Endothelial cell of umbilical vein (primary cell): ENCODE results near the gene TNN. TPM values are rescaled to one million over a fixed set of nuclear protein-coding genes. Genes with fewer than 3 reads are reported as not detected.

Source experiments
- BruUV-seq: library from RNA; stranded (reverse); fragments of 400-500 nt; replicated peaks from 2 replicates; lab custom pipeline; 2021; lab: Mats Ljungman, UMichigan
- CTCF ChIA-PET: fragments of 300-600, 350-600 bp; sonication (Branson Sonifier 250); formaldehyde crosslinking; loops from one replicate; lab custom pipeline; 2021; ENCODE audit warnings: antibody characterized with exemption, inconsistent platforms; lab: Charles Lee
- POLR2A ChIA-PET: fragments of 300-600, 350-600 bp; sonication (Branson Sonifier 250); formaldehyde crosslinking; loops from one replicate; lab custom pipeline; 2021; ENCODE audit warnings: antibody characterized with exemption, inconsistent platforms; lab: Charles Lee
- DNase-seq: peaks from one replicate; pipeline ENCODE4 v3.0.0-alpha.2; 2011; ENCODE audit warnings: low read depth, low spot score
- FAIRE-seq: peaks from 2 replicates; lab custom pipeline; 2011; peaks lifted over from hg19 to GRCh38; lab: Jason Lieb, UNC
- H2AFZ ChIP-seq: 2 replicates; pipeline ENCODE4 v1.6.0; 2012; ENCODE audit warnings: low read depth, low read length, control low read depth, inconsistent platforms
- H3K27ac ChIP-seq: 2 replicates; pipeline ENCODE4 v1.5.1; 2011; ENCODE audit warnings: low read depth, mild to moderate bottlenecking, control low read depth, low read length, moderate library complexity; ENCODE audit not compliant: insufficient read depth
- H3K27me3 ChIP-seq, 2 experiments: 2 replicates each; pipeline versions ENCODE4 v1.6.0 to v1.6.1; 2011; ENCODE audit warnings: low read length in 2 of 2, mixed read lengths in 1 of 2; ENCODE audit not compliant: control insufficient read depth in 2 of 2, insufficient read depth in 2 of 2
- H3K36me3 ChIP-seq, 2 experiments: 2 replicates in 1 of 2; 3 replicates in 1 of 2; pipeline ENCODE4 v1.5.1; 2011; ENCODE audit warnings: low read length in 2 of 2, mild to moderate bottlenecking in 1 of 2, moderate library complexity in 1 of 2; ENCODE audit not compliant: control insufficient read depth in 2 of 2, insufficient read depth in 2 of 2; ENCODE audit errors: extremely low read depth in 1 of 2
- H3K4me1 ChIP-seq: 3 replicates; pipeline ENCODE4 v1.5.1; 2011; ENCODE audit warnings: mild to moderate bottlenecking, low read length; ENCODE audit not compliant: control insufficient read depth, insufficient read depth; ENCODE audit errors: extremely low read depth
- H3K4me2 ChIP-seq: 2 replicates; pipeline ENCODE4 v1.6.1; 2011; ENCODE audit warnings: low read length, control low read depth, mixed read lengths; ENCODE audit not compliant: insufficient read depth
- H3K4me3 ChIP-seq, 3 experiments: fragments of 200-600 bp in 1 of 3; sonication (generic), shearing (Covaris generic) in 1 of 3; replicated peaks in 1 of 3; 2 replicates each; pipeline ENCODE4 v1.5.1; 2011 to 2016; ENCODE audit warnings: control low read depth in 3 of 3, low read length in 3 of 3, mild to moderate bottlenecking in 2 of 3, inconsistent platforms in 1 of 3, low read depth in 1 of 3, moderate library complexity in 1 of 3; ENCODE audit not compliant: insufficient read depth in 1 of 3
- H3K79me2 ChIP-seq: 2 replicates; pipeline ENCODE4 v1.6.0; 2012; ENCODE audit warnings: low read length, inconsistent platforms; ENCODE audit not compliant: control insufficient read depth, insufficient read depth
- H3K9ac ChIP-seq: replicated peaks from 2 replicates; pipeline ENCODE3; 2011; ENCODE audit warnings: low read length, control low read depth; ENCODE audit not compliant: insufficient read depth; ENCODE audit errors: extremely low read depth
- H3K9me1 ChIP-seq: replicated peaks from 3 replicates; pipeline ENCODE4 v1.6.0; 2011; ENCODE audit warnings: mild to moderate bottlenecking, low read length; ENCODE audit not compliant: control insufficient read depth, insufficient read depth; ENCODE audit errors: extremely low read depth
- H3K9me3 ChIP-seq: replicated peaks from 2 replicates; pipeline ENCODE4 v1.5.1; 2012; ENCODE audit warnings: low read length, inconsistent platforms; ENCODE audit not compliant: control insufficient read depth, insufficient read depth
- H4K20me1 ChIP-seq: replicated peaks from 2 replicates; pipeline ENCODE3; 2011; ENCODE audit warnings: mild to moderate bottlenecking, low read length; ENCODE audit not compliant: control insufficient read depth, insufficient read depth; ENCODE audit errors: extremely low read depth
- EZH2 ChIP-seq: IDR thresholded peaks from 2 replicates; pipeline ENCODE4 v1.6.1; 2012; ENCODE audit warnings: borderline replicate concordance, low read depth, mild to moderate bottlenecking, moderate library complexity, low read length, inconsistent platforms; ENCODE audit not compliant: severe bottlenecking
- FOS ChIP-seq: IDR thresholded peaks from 2 replicates; pipeline ENCODE4 v1.6.1; 2011; ENCODE audit warnings: mild to moderate bottlenecking, low read length, moderate library complexity, borderline replicate concordance; ENCODE audit not compliant: insufficient read depth
- GATA2 ChIP-seq: IDR thresholded peaks from 2 replicates; pipeline ENCODE4 v1.7.0; 2011; ENCODE audit warnings: low read depth, mild to moderate bottlenecking, moderate library complexity, mixed read lengths, low read length; ENCODE audit not compliant: insufficient read length, insufficient read depth
- JUN ChIP-seq: IDR thresholded peaks from 2 replicates; pipeline ENCODE4 v1.6.1; 2011; ENCODE audit warnings: borderline replicate concordance, low read depth; ENCODE audit not compliant: insufficient read length, insufficient read depth
- MYC ChIP-seq: IDR thresholded peaks from one replicate; pipeline ENCODE4 v1.6.1; 2011; ENCODE audit warnings: mild to moderate bottlenecking, low read depth, low read length
- POLR2A ChIP-seq: IDR thresholded peaks from 2 replicates; pipeline ENCODE4 v1.6.1; 2012; ENCODE audit warnings: low read depth, mild to moderate bottlenecking, control low read depth, low read length
- POLR2AphosphoS5 ChIP-seq: IDR thresholded peaks from 2 replicates; pipeline ENCODE4 v1.6.1; 2012; ENCODE audit warnings: low read depth, mild to moderate bottlenecking, control low read depth, low read length, moderate library complexity; ENCODE audit not compliant: insufficient read depth
- dilution Hi-C: fragments of 300-500 bp; cut with MboI; formaldehyde crosslinking; loops from one replicate; pipeline ENCODE4 v1.15.0; 2019; ENCODE audit warnings: low sequenced_read_pairs; ENCODE audit not compliant: extremely low pct_ligation_motif_present
- intact Hi-C: fragments of 100-400 bp; cut with micrococcal nuclease; formaldehyde crosslinking; loops from one replicate; pipeline ENCODE4 v1.10.0; 2022
- polyA plus RNA-seq, 4 experiments: library from polyadenylated mRNA; depleted of rRNA in 3 of 4; stranded (reverse) in 3 of 4; unstranded in 1 of 4; fragments of >200 nt; gene quantifications; 2 replicates each; pipeline versions ENCODE4 v1.2.1 to v1.2.3, GENCODE V29; 2011 to 2012; ENCODE audit warnings: missing spikeins in 1 of 4
- total RNA-seq: library from RNA; stranded (reverse); gene quantifications from 2 replicates; pipeline ENCODE4 v1.2.3, GENCODE V29; 2021
- TF ChIP-seq, protein P1 (sequence below), 2 donors: IDR thresholded peaks; 1 replicate in 1 of 2; 2 replicates in 1 of 2; pipeline ENCODE4 v1.5.1; 2011; ENCODE audit warnings: low read length in 2 of 2, mild to moderate bottlenecking in 2 of 2, moderate library complexity in 2 of 2, control low read depth in 1 of 2, inconsistent platforms in 1 of 2, low read depth in 1 of 2; ENCODE audit not compliant: insufficient read depth in 1 of 2; ENCODE audit errors: extremely low read depth in 1 of 2
- TF ChIP-seq, protein P2 (sequence below): IDR thresholded peaks from 2 replicates; pipeline ENCODE4 v1.6.1; 2011; ENCODE audit not compliant: insufficient read depth, insufficient read length

The TNN gene
- total and polyA plus RNA-seq, 2 donors (not counting 3 experiments of a cell fraction or from before 2014, with no cell fraction given), result not detected

DNA sequence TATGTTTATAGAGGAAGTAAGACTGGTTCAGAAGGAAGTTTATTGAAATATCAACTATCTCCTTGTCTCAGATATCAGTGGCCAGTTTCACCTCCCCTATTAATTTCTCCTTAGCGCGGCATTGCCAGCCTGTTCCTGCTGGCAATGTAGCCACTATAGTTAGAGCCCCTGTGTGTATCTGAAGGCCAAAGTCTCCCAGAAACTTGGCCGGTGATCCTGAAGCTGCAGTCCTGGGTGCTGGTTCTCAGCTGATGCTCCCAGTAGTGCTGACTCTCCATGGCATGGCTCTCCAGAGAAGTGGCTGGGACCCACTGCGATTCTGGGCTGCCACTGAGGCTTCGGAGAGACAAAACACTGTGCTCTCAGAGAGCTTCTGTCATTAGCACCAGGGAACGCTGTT lies 59.9 kb downstream of the TNN start:
- ChIA-PET CTCF (interaction anchor here (2.8 to 4.3 kb wide), 3 partner anchors 15 to 98 kb away, joined by 10 to 85 read pairs (median 39); no protein-coding TSS in a partner anchor), POLR2A (no interaction called here)
- Histone ChIP-seq H3K79me2 (no peaks in the 10 kb centered on the region), H3K4me1 (no peaks in the 10 kb centered on the region), H3K4me3 (no peak overlapping the region), H3K27me3 (peaks cover 0 to 6% of the 10 kb centered on the region in 2 experiments), H4K20me1 (no peaks in the 10 kb centered on the region), H3K9me1 (no peaks in the 10 kb centered on the region), H3K9ac (no peak overlapping the region), H2AFZ (no peak overlapping the region), H3K9me3 (no peaks in the 10 kb centered on the region), H3K4me2 (no peak overlapping the region), H3K36me3 (no peaks in the 10 kb centered on the region), H3K27ac (no peak overlapping the region)
- TF ChIP-seq MYC (no peak), JUN (no peak), EZH2 (no peak), FOS (no peak), POLR2AphosphoS5 (no peak), GATA2 (no peak), POLR2A (no peak)
- TF ChIP-seq, protein P1, sequence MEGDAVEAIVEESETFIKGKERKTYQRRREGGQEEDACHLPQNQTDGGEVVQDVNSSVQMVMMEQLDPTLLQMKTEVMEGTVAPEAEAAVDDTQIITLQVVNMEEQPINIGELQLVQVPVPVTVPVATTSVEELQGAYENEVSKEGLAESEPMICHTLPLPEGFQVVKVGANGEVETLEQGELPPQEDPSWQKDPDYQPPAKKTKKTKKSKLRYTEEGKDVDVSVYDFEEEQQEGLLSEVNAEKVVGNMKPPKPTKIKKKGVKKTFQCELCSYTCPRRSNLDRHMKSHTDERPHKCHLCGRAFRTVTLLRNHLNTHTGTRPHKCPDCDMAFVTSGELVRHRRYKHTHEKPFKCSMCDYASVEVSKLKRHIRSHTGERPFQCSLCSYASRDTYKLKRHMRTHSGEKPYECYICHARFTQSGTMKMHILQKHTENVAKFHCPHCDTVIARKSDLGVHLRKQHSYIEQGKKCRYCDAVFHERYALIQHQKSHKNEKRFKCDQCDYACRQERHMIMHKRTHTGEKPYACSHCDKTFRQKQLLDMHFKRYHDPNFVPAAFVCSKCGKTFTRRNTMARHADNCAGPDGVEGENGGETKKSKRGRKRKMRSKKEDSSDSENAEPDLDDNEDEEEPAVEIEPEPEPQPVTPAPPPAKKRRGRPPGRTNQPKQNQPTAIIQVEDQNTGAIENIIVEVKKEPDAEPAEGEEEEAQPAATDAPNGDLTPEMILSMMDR (IDR thresholded peaks at IDR 0.05; ENCODE audit: extremely low read depth in 1 of 2, insufficient read depth in 1 of 2, low read depth in 1 of 2, low read length in 2 of 2), result no peak
- TF ChIP-seq, protein P2, sequence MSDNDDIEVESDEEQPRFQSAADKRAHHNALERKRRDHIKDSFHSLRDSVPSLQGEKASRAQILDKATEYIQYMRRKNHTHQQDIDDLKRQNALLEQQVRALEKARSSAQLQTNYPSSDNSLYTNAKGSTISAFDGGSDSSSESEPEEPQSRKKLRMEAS, result no peak
- no peak for FAIRE-seq
- no TSS peak for BruUV-seq
- dilution Hi-C loops, result no loop called here
- intact Hi-C loops, result no loop called here
- DNase-seq, result no peak
